Pancreas (tissue), 10 donors: ENCODE data around the gene CAPZA2. TPM values are rescaled to one million over a fixed set of nuclear protein-coding genes. Genes with fewer than 3 reads are reported as not detected.
A peak's percentile ranks its signal among the peaks of the same experiment; 100 is the strongest.

ENCODE experiments used
- ATAC-seq, 4 donors: fragments of 200-7000 bp; cut with Tn5 transposase; one replicate each; pipeline versions ENCODE4 v1.8.0 to v1.9.1; 2020; ENCODE audit warnings: mild to moderate bottlenecking in 4 of 4, moderate library complexity in 4 of 4
- DNase-seq, 6 donors: peaks; one replicate each; pipeline ENCODE4 v3.0.0-alpha.2; 2020
- FAIRE-seq: peaks from 2 replicates; lab custom pipeline; 2012; peaks lifted over from hg19 to GRCh38; lab: Jason Lieb, UNC
- H3K27ac ChIP-seq, 4 donors: fragments of 200-600 bp; sonication (generic); 1 replicate in 3 of 4; 2 replicates in 1 of 4; pipeline versions ENCODE4 v1.5.0 to v1.8.0; 2020
- H3K27me3 ChIP-seq, 4 donors: fragments of 200-600 bp; one replicate each; pipeline ENCODE4 v1.8.0; 2021
- H3K36me3 ChIP-seq, 3 donors: fragments of 200-600 bp; sonication (generic) in 1 of 3; one replicate each; pipeline versions ENCODE4 v1.5.0 to v1.8.0; 2020 to 2021
- H3K4me1 ChIP-seq, 3 donors: fragments of 200-600 bp; one replicate each; pipeline ENCODE4 v1.8.0; 2021
- H3K4me3 ChIP-seq, 4 donors: fragments of 200-600 bp; sonication (generic) in 2 of 4; one replicate each; pipeline versions ENCODE4 v1.5.0 to v1.8.0; 2020 to 2021
- H3K9me3 ChIP-seq, 4 donors: fragments of 200-600 bp; one replicate each; pipeline ENCODE4 v1.8.0; 2021
- WGBS, 2 donors: extraction: QIAGEN DNeasy Blood & Tissue Kit; methylation state at CpG; one replicate each; pipeline ENCODE4 v1.1.7; 2013; 5-methylcytosine and 5-hydroxymethylcytosine counted together
- intact Hi-C, 3 donors: fragments of 100-400 bp; cut with DNase I; formaldehyde crosslinking; loops; one replicate each; pipeline versions ENCODE4 v1.11.1 to v1.14.2; 2022
- polyA plus RNA-seq, 2 donors: library from polyadenylated mRNA; stranded (reverse); fragments of 200-250 nt; gene quantifications; one replicate each; pipeline ENCODE4 v1.2.3, GENCODE V29; 2013
- total RNA-seq, 6 donors: library from RNA; stranded (reverse); fragmentation: NEBNext Ultra II Directional in 4 of 6; extraction: Animal tissue kit (Norgen Biotek cat#: 25700) in 4 of 6; gene quantifications; one replicate each; pipeline versions ENCODE4 v1.2.1 to v1.2.4, GENCODE V29; 2021 to 2023
- TF ChIP-seq, protein P1 (sequence below), 4 donors: fragments of 200-600 bp; sonication (generic) in 3 of 4; IDR thresholded peaks; one replicate each; pipeline versions ENCODE4 v1.5.0 to v1.8.0; 2021; ENCODE audit warnings: antibody characterized with exemption in 4 of 4
- donor health status: healthy with polysubstance abuse.
- donor health status: DM: no; HTN: no; CAD: no; lungs with moderate emphysema.
- donor health status: DM: no; HTN: no; CAD: no.
- donor health status: control.
- donor health status: control.
- donor health status: Bipolar disorder and iron deficiency.
- donor health status: DM: yes; HTN: yes; CAD: no.
- donor health status: DM: no; HTN: no; CAD: no.
- donor health status: DM: no; HTN: no; CAD: no.
- donor health status: DM: yes; HTN: yes; CAD: no.

CAPZA2 gene
- total and polyA plus RNA-seq, 8 donors: 10.8 to 97.9 (median 58.3) TPM

GRCh38 chr7:116886543-116887156 lies 24.3 kb downstream of the CAPZA2 start:
- no peaks in the 10 kb centered on the region for H3K9me3 ChIP-seq
- H3K27me3 ChIP-seq: no peaks in the 10 kb centered on the region
- peaks cover 0 to 7% (median 0%) of the 10 kb centered on the region in 3 donors for H3K36me3 ChIP-seq
- ATAC-seq (peak in 3 of 4 donors; percentile 37 to 58 (median 50)), FAIRE-seq (no peak), DNase-seq (no peak)
- TF ChIP-seq, protein P1, sequence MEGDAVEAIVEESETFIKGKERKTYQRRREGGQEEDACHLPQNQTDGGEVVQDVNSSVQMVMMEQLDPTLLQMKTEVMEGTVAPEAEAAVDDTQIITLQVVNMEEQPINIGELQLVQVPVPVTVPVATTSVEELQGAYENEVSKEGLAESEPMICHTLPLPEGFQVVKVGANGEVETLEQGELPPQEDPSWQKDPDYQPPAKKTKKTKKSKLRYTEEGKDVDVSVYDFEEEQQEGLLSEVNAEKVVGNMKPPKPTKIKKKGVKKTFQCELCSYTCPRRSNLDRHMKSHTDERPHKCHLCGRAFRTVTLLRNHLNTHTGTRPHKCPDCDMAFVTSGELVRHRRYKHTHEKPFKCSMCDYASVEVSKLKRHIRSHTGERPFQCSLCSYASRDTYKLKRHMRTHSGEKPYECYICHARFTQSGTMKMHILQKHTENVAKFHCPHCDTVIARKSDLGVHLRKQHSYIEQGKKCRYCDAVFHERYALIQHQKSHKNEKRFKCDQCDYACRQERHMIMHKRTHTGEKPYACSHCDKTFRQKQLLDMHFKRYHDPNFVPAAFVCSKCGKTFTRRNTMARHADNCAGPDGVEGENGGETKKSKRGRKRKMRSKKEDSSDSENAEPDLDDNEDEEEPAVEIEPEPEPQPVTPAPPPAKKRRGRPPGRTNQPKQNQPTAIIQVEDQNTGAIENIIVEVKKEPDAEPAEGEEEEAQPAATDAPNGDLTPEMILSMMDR (IDR thresholded peaks at IDR 0.05): no peak
- H3K27ac ChIP-seq: no peak overlapping the region
- no peak overlapping the region for H3K4me3 ChIP-seq
- intact Hi-C loops: no loop called here
- H3K4me1 ChIP-seq: peaks cover 0 to 10% (median 0%) of the 10 kb centered on the region in 3 donors

DNA sequence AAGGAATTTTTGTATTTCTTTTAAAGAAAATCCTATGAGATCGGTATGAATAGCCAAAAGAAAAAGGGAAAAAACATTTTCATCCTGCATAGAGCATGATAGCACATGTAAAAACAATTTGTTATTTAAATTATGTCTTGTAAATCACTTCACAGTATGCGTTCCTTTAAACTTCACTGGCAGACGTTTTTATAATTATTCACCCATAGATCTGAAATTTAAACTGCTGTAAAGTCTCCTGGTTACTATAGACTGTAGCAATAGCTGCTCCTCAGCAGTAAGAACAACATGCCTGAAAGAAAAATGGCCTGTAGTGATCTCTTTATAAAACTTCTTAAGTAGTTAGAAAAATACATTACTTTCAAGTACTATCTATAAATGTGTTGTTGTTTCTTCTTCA lies 26.5 kb downstream of the CAPZA2 start:
- no peak overlapping the region for H3K4me3 ChIP-seq
- no peaks in the 10 kb centered on the region for H3K27me3 ChIP-seq
- no peaks in the 10 kb centered on the region for H3K9me3 ChIP-seq
- H3K36me3 ChIP-seq: peaks cover 0 to 19% (median 5%) of the 10 kb centered on the region in 3 donors
- DNase-seq (no peak), ATAC-seq (no peak), FAIRE-seq (no peak)
- no peak overlapping the region for H3K27ac ChIP-seq
- WGBS, 2 donors: 73 to 74% methylated on average over 3 of the region's 3 CpGs
- TF ChIP-seq, protein P1 (IDR thresholded peaks at IDR 0.05): no peak
- H3K4me1 ChIP-seq: peaks cover 0 to 5% (median 0%) of the 10 kb centered on the region in 3 donors
- intact Hi-C loops: no loop called here

DNA sequence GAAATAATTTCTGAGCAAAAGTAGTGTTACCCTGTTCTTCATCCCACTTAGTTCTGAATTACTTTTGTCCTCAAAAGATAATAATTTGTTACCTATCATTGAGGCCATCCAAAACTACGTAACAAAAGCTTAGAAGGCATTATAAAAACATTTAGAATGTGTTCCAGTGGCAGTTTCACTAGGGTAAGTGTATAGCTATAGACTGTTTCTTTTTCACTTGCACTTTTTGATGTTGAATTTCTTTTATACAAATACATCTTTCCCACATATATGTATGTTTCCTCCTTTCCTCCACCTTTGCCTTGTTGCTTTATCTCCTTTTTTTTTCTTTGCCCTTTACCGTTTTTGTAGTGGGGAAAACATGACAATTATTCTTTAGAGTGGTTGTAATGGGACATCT lies 33.5 kb downstream of the CAPZA2 start:
- Histone ChIP-seq H3K4me1 (no peaks in the 10 kb centered on the region), H3K36me3 (peaks cover 0 to 11% (median 5%) of the 10 kb centered on the region in 3 donors), H3K27ac (no peak overlapping the region), H3K9me3 (no peaks in the 10 kb centered on the region), H3K27me3 (no peaks in the 10 kb centered on the region), H3K4me3 (no peak overlapping the region)
- DNase-seq (no peak), FAIRE-seq (no peak), ATAC-seq (no peak)
- WGBS, 2 donors: 49 to 50% methylated on average over 2 of the region's 2 CpGs
- intact Hi-C loops: no loop called here
- TF ChIP-seq, protein P1 (IDR thresholded peaks at IDR 0.05): no peak

DNA sequence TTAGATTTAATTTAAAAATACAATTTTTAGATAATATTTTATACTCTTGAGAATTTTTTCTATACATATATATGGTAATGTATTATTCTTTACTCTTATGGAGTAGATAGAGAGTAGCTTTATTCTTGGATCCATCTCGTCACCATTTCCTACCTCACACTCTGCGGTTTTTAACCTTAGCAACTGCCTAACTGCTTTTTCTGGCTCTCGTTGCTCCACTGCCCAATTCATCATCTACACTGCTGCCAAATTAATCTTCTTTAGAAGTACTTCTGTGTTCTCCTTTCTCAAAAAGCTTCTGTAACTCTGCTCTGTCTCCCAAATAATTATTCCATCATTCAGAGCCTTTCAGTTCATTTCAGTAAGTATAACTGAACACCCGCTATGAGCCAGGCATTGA lies 35.3 kb downstream of the CAPZA2 start:
- no peak for ATAC-seq
- DNase-seq: no peak
- Histone ChIP-seq H3K27ac (no peak overlapping the region), H3K4me3 (no peak overlapping the region), H3K27me3 (no peaks in the 10 kb centered on the region), H3K4me1 (no peaks in the 10 kb centered on the region), H3K9me3 (no peaks in the 10 kb centered on the region), H3K36me3 (peaks cover 3 to 11% (median 5%) of the 10 kb centered on the region in 3 donors)
- WGBS, 2 donors: 85 to 87% methylated on average over 4 of the region's 4 CpGs
- FAIRE-seq: no peak
- TF ChIP-seq, protein P1 (IDR thresholded peaks at IDR 0.05): no peak
- intact Hi-C loops: no loop called here

- H3K27ac ChIP-seq: no peak overlapping the region
- H3K27me3 ChIP-seq: no peaks in the 10 kb centered on the region
- DNase-seq: no peak
- H3K4me1 ChIP-seq: no peaks in the 10 kb centered on the region
- WGBS, 2 donors: 95 to 96% methylated on average over 4 of the region's 4 CpGs
- no peak for ATAC-seq
- H3K4me3 ChIP-seq: no peak overlapping the region
- intact Hi-C loops: no loop called here
- TF ChIP-seq, protein P1 (IDR thresholded peaks at IDR 0.05): no peak
- H3K36me3 ChIP-seq: peaks cover 0 to 3% (median 0%) of the 10 kb centered on the region in 3 donors
- H3K9me3 ChIP-seq: no peaks in the 10 kb centered on the region
- FAIRE-seq: no peak
These were observed 36.9 kb downstream of the CAPZA2 start for GRCh38 chr7:116899308-116899707.
